ENCODE data around the gene VPS54.

The VPS54 gene

DNA sequence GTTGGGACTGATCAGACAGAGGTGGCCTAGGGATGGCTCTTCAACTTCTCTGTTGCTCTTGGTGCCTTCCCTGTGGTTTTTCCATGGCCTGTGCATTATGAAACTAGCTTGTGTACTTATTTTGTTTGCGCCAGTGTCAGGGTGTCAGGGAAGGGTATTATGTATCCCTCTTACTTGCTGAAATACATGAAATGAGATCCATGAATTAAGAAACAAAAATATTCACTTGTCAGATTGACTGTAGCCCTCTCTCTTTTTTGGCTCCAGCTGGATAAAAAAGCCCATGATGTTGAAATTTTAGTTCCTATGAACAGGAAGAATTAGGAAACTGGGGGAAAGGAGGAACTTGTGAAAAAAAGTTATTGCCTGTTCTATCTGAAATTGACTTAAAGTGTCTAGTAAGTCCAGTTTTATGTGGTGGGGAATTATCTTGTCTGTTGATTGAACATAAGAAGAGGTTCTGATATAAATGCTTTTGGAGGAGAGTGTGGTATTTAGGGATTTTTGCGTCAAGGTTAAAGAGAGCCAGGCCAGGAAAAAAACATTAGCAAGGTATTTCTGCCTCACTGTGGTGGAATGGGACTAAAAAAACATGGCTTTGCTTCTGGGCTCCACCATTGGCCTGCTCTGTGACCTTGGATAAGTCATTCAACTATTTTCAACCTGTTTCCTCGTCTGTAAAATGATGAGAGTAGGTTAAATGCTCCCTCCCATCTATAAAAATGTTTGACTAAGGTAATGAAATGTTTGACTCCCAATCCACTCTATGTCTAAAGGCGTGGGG is 165.5 kb downstream of the VPS54 start:
- Histone ChIP-seq H3K27ac (replicated peaks) (0 out of 2 replicates have a peak overlapping the region, but pooled peaks have one; percentile 5), H3K4me3 (replicated peaks; ENCODE audit: insufficient read depth, low read length) (no peak overlapping the region), H3K27me3 (ENCODE audit: insufficient read depth, poor library complexity, severe bottlenecking) (no peaks in the 10 kb centered on the region)
- TF ChIP-seq, protein P1, sequence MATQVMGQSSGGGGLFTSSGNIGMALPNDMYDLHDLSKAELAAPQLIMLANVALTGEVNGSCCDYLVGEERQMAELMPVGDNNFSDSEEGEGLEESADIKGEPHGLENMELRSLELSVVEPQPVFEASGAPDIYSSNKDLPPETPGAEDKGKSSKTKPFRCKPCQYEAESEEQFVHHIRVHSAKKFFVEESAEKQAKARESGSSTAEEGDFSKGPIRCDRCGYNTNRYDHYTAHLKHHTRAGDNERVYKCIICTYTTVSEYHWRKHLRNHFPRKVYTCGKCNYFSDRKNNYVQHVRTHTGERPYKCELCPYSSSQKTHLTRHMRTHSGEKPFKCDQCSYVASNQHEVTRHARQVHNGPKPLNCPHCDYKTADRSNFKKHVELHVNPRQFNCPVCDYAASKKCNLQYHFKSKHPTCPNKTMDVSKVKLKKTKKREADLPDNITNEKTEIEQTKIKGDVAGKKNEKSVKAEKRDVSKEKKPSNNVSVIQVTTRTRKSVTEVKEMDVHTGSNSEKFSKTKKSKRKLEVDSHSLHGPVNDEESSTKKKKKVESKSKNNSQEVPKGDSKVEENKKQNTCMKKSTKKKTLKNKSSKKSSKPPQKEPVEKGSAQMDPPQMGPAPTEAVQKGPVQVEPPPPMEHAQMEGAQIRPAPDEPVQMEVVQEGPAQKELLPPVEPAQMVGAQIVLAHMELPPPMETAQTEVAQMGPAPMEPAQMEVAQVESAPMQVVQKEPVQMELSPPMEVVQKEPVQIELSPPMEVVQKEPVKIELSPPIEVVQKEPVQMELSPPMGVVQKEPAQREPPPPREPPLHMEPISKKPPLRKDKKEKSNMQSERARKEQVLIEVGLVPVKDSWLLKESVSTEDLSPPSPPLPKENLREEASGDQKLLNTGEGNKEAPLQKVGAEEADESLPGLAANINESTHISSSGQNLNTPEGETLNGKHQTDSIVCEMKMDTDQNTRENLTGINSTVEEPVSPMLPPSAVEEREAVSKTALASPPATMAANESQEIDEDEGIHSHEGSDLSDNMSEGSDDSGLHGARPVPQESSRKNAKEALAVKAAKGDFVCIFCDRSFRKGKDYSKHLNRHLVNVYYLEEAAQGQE (IDR thresholded peaks at IDR 0.05; ENCODE audit: insufficient replicate concordance, low read depth): no peak
- TF ChIP-seq SPI1 (IDR thresholded peaks at IDR 0.05; ENCODE audit: borderline replicate concordance, low read depth): no peak
- TF ChIP-seq POLR2AphosphoS5 (IDR thresholded peaks at IDR 0.05; ENCODE audit: low read depth): no peak
- TF ChIP-seq GABPA (IDR thresholded peaks at IDR 0.05; ENCODE audit: low read depth): no peak
- TF ChIP-seq, protein P2, sequence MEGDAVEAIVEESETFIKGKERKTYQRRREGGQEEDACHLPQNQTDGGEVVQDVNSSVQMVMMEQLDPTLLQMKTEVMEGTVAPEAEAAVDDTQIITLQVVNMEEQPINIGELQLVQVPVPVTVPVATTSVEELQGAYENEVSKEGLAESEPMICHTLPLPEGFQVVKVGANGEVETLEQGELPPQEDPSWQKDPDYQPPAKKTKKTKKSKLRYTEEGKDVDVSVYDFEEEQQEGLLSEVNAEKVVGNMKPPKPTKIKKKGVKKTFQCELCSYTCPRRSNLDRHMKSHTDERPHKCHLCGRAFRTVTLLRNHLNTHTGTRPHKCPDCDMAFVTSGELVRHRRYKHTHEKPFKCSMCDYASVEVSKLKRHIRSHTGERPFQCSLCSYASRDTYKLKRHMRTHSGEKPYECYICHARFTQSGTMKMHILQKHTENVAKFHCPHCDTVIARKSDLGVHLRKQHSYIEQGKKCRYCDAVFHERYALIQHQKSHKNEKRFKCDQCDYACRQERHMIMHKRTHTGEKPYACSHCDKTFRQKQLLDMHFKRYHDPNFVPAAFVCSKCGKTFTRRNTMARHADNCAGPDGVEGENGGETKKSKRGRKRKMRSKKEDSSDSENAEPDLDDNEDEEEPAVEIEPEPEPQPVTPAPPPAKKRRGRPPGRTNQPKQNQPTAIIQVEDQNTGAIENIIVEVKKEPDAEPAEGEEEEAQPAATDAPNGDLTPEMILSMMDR (IDR thresholded peaks at IDR 0.05; ENCODE audit: insufficient read depth, low read length): no peak
- peak in 1 of 2 experiments; percentile 5 for DNase-seq (ENCODE audit: low read depth in 1 of 2, low spot score in 1 of 2)

DNA sequence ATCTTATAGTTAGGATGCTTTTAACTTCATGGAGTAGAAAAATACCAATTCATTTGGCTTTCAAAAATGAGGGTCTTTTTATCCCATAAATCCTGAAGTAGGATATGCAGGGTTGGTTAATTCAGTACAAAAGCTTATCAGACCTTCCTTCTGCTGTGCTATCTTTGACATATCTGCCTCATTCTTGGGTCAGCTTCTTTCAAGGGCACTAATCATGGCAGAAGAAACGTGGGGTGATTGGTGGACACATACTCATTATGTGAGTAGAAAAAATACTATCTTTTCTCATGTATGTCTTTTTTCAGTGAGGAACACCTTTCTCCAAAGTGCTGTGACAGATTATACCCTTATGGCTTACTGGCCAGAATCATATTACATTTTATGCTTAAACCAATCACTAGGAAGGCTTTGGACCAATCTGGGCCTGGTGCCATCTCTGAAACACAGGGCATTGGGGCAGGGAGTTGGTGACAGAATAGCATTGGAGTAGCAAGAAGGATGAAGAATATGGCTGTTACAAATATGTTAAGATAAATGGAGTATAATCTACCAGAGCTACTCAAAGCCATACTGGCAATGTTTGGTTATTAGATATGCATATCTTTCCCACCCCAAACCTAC is 167.4 kb downstream of the VPS54 start:
- H3K4me3 ChIP-seq (replicated peaks; ENCODE audit: insufficient read depth, low read length): no peak overlapping the region
- H3K27ac ChIP-seq (replicated peaks): no peak overlapping the region
- no peak for DNase-seq (ENCODE audit: low read depth in 1 of 2, low spot score in 1 of 2)
- H3K27me3 ChIP-seq (ENCODE audit: insufficient read depth, poor library complexity, severe bottlenecking): no peaks in the 10 kb centered on the region
- TF ChIP-seq GABPA (IDR thresholded peaks at IDR 0.05; ENCODE audit: low read depth): no peak
- TF ChIP-seq POLR2AphosphoS5 (IDR thresholded peaks at IDR 0.05; ENCODE audit: low read depth): no peak
- TF ChIP-seq SPI1 (IDR thresholded peaks at IDR 0.05; ENCODE audit: borderline replicate concordance, low read depth): no peak
- TF ChIP-seq, protein P1 (IDR thresholded peaks at IDR 0.05; ENCODE audit: insufficient replicate concordance, low read depth): no peak
- TF ChIP-seq, protein P2 (IDR thresholded peaks at IDR 0.05; ENCODE audit: insufficient read depth, low read length): no peak

DNA sequence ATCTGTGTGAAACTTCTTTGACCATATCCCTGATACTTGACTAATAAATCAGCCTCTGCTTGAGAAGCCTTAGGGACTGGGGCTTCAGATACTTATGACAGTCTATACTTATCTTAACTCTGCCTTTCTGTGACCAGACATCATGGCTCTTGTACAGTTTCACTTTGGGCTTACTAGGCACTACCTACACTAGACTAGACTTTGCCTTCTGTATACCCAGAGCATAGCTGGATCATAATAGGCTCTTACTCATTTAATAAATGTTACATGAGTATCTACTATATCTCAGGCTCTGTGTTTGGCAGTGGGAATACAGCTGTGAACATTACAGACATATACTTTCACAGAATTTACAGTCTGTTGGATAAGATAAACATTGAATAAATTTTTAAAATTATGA is 168.6 kb downstream of the VPS54 start:
- Histone ChIP-seq H3K4me3 (replicated peaks; ENCODE audit: insufficient read depth, low read length) (no peak overlapping the region), H3K27ac (replicated peaks) (no peak overlapping the region), H3K27me3 (ENCODE audit: insufficient read depth, poor library complexity, severe bottlenecking) (no peaks in the 10 kb centered on the region)
- DNase-seq (ENCODE audit: low read depth in 1 of 2, low spot score in 1 of 2): no peak
- TF ChIP-seq, protein P1 (IDR thresholded peaks at IDR 0.05; ENCODE audit: insufficient replicate concordance, low read depth): no peak
- TF ChIP-seq POLR2AphosphoS5 (IDR thresholded peaks at IDR 0.05; ENCODE audit: low read depth): no peak
- no peak for TF ChIP-seq SPI1 (IDR thresholded peaks at IDR 0.05; ENCODE audit: borderline replicate concordance, low read depth)
- no peak for TF ChIP-seq GABPA (IDR thresholded peaks at IDR 0.05; ENCODE audit: low read depth)
- TF ChIP-seq, protein P2 (IDR thresholded peaks at IDR 0.05; ENCODE audit: insufficient read depth, low read length): no peak

Data from HL-60 (cell line).